ENCODE data around the gene GMEB1.

DNA sequence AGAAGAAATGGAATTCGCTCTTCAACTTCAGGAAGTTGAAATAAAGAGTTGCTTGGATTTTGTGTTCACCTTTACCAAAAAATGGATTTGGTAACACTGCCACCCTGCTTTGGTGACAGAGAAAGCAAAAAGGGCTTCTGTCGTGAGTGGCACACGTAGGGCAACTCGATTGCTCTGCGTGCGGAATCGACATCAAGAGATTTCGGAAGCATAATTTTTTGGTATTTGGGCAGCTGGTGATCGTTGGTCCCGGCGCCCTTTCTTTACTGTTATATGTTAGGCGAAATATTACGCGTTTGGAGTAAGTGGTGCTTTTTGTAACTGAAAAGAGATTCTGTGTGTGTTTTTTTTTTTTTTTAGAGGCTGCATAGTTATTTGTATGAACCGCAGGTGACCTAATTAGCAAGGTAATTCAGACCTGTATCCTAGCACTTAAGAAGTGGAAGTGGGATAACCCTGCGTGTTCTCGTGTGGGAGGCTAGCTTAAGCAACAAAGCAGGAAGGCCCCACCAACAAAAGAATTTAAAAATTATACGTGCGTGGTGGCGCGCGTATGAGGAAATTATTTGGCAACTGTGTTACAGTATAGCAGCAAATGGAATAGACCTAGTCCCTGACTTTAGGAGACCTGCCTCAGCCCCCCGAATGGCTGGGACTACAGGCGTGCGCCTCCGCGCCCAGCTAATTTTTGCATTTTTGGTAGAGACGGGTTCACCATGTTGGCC lies 19.9 kb upstream of the GMEB1 start, which contains the start of gene RNU11:
- TF ChIP-seq CTCF (conservative IDR thresholded peaks at IDR 0.05; ENCODE audit: low read depth, low read length) (no peak), EZH2 (IDR thresholded peaks at IDR 0.05; ENCODE audit: low read length, unreplicated experiment) (no peak), EZH2phosphoT487 (IDR thresholded peaks at IDR 0.05; ENCODE audit: borderline replicate concordance, low read length) (no peak)
